Neutrophil (primary cell): ENCODE results near the gene TMEM145.

ENCODE experiments used
- H3K27ac ChIP-seq: fragments of 200-600 bp; sonication (generic); 2 replicates; pipeline ENCODE4 v1.5.1; 2016; ENCODE audit warnings: mild to moderate bottlenecking, moderate library complexity
- H3K27me3 ChIP-seq: fragments of 200-600 bp; sonication (generic); 2 replicates; pipeline ENCODE4 v1.6.0; 2016; ENCODE audit warnings: mild to moderate bottlenecking
- H3K36me3 ChIP-seq: fragments of 200-600 bp; sonication (generic); 2 replicates; pipeline ENCODE4 v1.5.1; 2017
- H3K4me1 ChIP-seq, 2 experiments: fragments of 200-600 bp in 1 of 2; sonication (generic) in 1 of 2; 1 replicate in 1 of 2; 2 replicates in 1 of 2; pipeline versions ENCODE4 v1.5.1 to v1.6.1; 2013 to 2016; ENCODE audit warnings: low read depth in 1 of 2, low read length in 1 of 2, mild to moderate bottlenecking in 1 of 2, moderate library complexity in 1 of 2; ENCODE audit not compliant: control insufficient read depth in 1 of 2, insufficient read depth in 1 of 2
- H3K4me3 ChIP-seq, 2 experiments: fragments of 200-600 bp in 1 of 2; sonication (generic) in 1 of 2; 1 replicate in 1 of 2; 2 replicates in 1 of 2; pipeline ENCODE4 v1.5.1; 2013 to 2016; ENCODE audit warnings: low read depth in 1 of 2, low read length in 1 of 2, mild to moderate bottlenecking in 1 of 2, moderate library complexity in 1 of 2
- H3K9me3 ChIP-seq: fragments of 200-600 bp; sonication (generic); 2 replicates; pipeline ENCODE4 v1.5.1; 2016
- TF ChIP-seq, protein P1 (sequence below): fragments of 200-600 bp; sonication (generic); IDR thresholded peaks from 2 replicates; pipeline ENCODE4 v1.5.1; 2016; ENCODE audit warnings: antibody characterized with exemption

The TMEM145 gene

DNA sequence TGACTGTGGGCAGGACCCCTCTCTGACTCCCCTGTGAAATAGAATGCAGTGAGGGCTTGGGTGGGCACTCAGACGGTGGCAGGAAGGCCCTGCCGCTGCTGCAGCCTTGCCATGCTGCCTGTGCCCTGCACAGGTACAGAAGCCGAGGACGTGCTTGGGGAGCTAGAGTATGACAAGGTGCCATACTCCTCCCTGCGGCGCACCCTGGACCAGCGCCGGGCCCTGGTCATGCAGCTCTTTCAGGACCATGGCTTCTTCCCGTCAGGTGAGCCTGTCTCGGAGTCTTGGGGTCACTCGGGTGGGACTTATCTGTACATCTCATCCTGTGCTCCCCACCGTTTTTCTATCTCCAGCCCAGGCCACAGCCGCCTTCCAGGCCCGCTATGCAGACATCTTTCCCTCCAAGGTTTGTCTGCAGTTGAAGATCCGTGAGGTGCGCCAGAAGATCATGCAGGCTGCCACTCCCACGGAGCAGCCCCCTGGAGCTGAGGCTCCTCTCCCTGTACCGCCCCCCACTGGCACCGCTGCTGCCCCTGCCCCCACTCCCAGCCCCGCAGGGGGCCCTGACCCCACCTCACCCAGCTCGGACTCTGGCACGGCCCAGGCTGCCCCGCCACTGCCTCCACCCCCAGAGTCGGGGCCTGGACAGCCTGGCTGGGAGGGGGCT, 18.5 kb upstream of the TMEM145 start:
- no peaks in the 10 kb centered on the region for H3K27me3 ChIP-seq
- no peaks in the 10 kb centered on the region for H3K9me3 ChIP-seq
- H3K36me3 ChIP-seq, result peaks cover 63% of the 10 kb centered on the region
- no peak overlapping the region for H3K27ac ChIP-seq
- TF ChIP-seq, protein P1, sequence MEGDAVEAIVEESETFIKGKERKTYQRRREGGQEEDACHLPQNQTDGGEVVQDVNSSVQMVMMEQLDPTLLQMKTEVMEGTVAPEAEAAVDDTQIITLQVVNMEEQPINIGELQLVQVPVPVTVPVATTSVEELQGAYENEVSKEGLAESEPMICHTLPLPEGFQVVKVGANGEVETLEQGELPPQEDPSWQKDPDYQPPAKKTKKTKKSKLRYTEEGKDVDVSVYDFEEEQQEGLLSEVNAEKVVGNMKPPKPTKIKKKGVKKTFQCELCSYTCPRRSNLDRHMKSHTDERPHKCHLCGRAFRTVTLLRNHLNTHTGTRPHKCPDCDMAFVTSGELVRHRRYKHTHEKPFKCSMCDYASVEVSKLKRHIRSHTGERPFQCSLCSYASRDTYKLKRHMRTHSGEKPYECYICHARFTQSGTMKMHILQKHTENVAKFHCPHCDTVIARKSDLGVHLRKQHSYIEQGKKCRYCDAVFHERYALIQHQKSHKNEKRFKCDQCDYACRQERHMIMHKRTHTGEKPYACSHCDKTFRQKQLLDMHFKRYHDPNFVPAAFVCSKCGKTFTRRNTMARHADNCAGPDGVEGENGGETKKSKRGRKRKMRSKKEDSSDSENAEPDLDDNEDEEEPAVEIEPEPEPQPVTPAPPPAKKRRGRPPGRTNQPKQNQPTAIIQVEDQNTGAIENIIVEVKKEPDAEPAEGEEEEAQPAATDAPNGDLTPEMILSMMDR, result no peak
- H3K4me3 ChIP-seq, result no peak overlapping the region
- no peaks in the 10 kb centered on the region for H3K4me1 ChIP-seq

DNA sequence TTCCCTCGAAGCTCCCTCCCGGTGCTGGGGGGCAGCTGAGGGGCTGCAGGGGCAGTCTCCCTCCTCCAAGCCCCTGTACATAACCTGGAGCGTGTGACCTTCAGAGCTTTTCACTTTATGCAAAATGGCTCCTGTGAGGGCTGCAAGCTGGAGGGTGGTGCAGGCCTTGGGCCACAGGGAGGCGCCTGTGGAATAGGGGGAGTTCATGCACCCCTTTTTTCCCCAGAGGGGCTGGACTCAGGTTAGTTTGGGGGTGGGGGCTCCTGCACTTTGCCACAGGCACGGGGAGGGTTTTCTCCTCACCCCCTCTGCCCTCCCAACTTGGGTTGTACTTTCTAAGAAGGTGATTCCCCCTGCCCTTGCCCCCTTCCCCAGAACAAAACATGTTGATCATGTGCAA, 17.8 kb upstream of the TMEM145 start:
- H3K27ac ChIP-seq, result no peak overlapping the region
- no peaks in the 10 kb centered on the region for H3K27me3 ChIP-seq
- H3K36me3 ChIP-seq, result peaks cover 55% of the 10 kb centered on the region
- H3K4me1 ChIP-seq, result no peaks in the 10 kb centered on the region
- H3K4me3 ChIP-seq, result no peak overlapping the region
- TF ChIP-seq, protein P1, result no peak
- H3K9me3 ChIP-seq, result no peaks in the 10 kb centered on the region

DNA sequence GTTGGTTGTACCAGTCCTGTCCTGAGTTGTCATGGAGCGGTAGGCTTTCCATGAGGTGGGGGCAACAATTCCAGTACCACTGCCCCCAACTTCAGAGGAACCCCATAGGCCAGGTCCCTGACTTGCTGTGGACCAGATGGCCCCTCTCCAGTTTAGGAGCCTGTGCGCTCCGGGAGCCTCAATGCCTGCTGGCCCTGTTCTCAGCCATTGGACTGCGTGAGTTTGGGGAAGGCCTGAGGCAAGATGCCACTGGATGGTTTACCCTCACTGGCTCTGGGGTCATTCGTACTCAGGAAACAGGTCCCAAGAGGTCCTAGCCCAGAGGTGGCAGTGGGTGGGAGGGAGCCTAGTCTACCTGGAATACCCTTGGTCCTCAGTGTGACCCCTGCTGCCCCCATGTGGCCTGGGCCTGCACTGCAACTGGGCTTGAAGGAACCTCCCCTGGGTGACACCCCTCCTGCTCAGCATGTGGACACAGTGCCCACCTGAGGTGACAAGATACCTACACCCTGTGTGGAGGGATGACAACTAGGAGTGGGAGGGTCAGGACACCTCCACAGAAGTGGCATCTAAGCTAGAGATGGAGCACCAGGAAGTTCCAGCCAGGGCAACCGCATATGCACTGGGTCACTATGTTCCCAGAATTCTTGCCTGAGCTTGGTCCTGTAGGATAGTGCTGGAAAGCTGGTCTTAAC, 17.1 kb upstream of the TMEM145 start:
- Histone ChIP-seq H3K36me3 (peaks cover 49% of the 10 kb centered on the region), H3K4me3 (no peak overlapping the region), H3K9me3 (no peaks in the 10 kb centered on the region), H3K4me1 (no peaks in the 10 kb centered on the region), H3K27ac (no peak overlapping the region), H3K27me3 (peaks cover under 1% of the 10 kb centered on the region)
- TF ChIP-seq, protein P1, result peak; percentile 98

DNA sequence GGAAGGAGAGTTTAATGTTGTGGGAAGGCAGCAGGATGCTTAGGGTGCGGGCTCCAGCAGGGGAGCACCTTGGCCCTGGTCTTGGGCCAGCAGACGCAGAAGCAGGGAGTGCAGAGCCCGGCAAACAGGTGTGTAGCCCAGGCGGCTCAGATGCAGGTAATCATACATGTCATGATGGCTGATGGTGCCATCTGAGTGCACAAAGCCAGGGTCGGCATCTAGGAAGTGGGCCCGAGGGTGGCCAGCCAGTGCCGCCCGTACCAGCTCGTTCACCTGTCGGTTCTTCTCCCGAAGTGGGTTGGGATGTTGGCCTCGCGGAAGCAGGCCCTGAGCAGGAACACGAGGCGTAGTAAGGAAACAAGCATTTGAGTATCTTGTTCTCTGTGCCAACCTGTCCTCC, 16.1 kb upstream of the TMEM145 start:
- Histone ChIP-seq H3K4me3 (no peak overlapping the region), H3K9me3 (no peaks in the 10 kb centered on the region), H3K27ac (no peak overlapping the region), H3K4me1 (peaks cover 4% of the 10 kb centered on the region in 2 experiments), H3K36me3 (peaks cover 38% of the 10 kb centered on the region), H3K27me3 (peaks cover 11% of the 10 kb centered on the region)
- TF ChIP-seq, protein P1, result no peak

DNA sequence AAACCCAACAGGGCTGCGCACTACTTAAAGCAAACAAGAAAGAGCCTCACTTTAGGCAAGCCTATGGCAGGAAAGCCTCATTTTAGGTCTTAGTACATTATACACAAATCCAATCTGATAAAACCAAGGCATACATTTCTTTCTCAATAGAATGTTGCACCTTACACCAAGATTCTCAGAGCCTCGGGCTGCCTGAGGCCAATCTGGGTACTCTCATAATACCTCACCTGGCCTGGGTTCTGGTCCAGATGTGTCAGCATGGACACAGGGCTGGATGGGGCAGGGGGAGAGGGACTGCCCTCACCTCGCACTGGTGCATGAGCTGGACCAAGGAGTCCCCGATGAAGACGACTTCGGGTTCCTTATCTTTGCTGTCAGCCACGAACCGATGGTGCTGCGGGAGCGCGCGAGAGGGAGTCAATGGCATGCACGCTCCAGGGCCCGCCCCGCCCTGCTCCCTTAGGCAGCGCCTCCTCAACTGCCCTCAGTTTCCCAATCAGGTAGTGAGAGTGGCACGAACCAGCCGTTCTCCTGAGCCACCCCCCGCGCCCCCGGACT, 11.4 kb upstream of the TMEM145 start, which contains the start of gene PRR19:
PRR19 (plus strand) TSS at position 487 of the 558 bp plus-strand sequence. CDS start 7,453 bp downstream, outside the sequence.
- no peaks in the 10 kb centered on the region for H3K36me3 ChIP-seq
- TF ChIP-seq, protein P1, result no peak
- no peaks in the 10 kb centered on the region for H3K9me3 ChIP-seq
- peak within 1 kb of the TSS; percentile 64 to 71 for H3K4me3 ChIP-seq
- H3K27ac ChIP-seq, result peak within 1 kb of the TSS; percentile 52
- H3K4me1 ChIP-seq, result peaks cover 12 to 15% of the 10 kb centered on the region in 2 experiments
- H3K27me3 ChIP-seq, result peaks cover 16% of the 10 kb centered on the region
